22Rv1 (cell line): ENCODE measurements around the gene RBM45.

Experiments
- ZFX ChIP-seq: fragments of 450-650 bp; IDR thresholded peaks from 2 replicates; pipeline ENCODE4 v1.6.1; 2017; ENCODE audit warnings: antibody characterized with exemption, borderline replicate concordance
- TF ChIP-seq, protein P1 (sequence below): fragments of 450-650 bp; IDR thresholded peaks from 2 replicates; pipeline ENCODE4 v1.5.1; 2017; ENCODE audit warnings: mild to moderate bottlenecking

DNA sequence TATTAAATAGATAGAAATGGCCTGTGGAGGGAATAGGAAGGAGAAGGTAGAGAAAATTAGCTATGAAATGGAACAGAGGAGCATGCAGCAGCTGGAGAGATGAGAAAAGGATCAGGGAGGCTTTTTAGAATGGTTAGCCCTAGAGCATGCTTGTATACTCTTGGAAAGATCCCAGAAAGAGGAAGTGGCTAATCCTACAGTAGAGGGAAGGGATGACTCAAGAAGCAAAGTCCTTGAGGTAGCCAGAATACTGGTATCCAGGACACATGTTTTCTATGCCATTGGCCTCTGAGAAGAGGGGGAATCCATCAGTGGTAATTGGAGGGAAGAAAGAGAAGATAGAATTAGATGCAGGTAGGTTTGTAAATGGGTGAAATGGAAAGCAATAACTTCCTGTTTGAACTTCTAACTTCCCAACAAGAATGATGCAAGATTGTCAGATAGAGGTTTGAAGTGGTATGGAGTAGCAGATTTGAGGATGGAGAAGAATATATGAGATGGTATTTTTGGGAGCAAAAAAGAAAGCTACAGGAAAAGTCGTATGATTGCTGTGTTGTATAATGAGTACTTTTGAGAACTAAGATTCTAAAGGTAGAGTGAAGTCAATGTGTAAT lies 64.9 kb downstream of the RBM45 start:
- TF ChIP-seq, protein P1, sequence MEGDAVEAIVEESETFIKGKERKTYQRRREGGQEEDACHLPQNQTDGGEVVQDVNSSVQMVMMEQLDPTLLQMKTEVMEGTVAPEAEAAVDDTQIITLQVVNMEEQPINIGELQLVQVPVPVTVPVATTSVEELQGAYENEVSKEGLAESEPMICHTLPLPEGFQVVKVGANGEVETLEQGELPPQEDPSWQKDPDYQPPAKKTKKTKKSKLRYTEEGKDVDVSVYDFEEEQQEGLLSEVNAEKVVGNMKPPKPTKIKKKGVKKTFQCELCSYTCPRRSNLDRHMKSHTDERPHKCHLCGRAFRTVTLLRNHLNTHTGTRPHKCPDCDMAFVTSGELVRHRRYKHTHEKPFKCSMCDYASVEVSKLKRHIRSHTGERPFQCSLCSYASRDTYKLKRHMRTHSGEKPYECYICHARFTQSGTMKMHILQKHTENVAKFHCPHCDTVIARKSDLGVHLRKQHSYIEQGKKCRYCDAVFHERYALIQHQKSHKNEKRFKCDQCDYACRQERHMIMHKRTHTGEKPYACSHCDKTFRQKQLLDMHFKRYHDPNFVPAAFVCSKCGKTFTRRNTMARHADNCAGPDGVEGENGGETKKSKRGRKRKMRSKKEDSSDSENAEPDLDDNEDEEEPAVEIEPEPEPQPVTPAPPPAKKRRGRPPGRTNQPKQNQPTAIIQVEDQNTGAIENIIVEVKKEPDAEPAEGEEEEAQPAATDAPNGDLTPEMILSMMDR, result no peak
- no peak for TF ChIP-seq ZFX
